ENCODE results near the gene RNF144A.

GRCh38 chr2:6986301-6986911 lies 69.2 kb downstream of the RNF144A start:
- no peak for TF ChIP-seq YY1 (IDR thresholded peaks at IDR 0.05; ENCODE audit: insufficient read depth, insufficient replicate concordance, low read depth, low read length)
- no peak for TF ChIP-seq ETS1 (CRISPR knock-in tag; IDR thresholded peaks at IDR 0.05)

Data from HepG2 (cell line).